SK-N-SH treated with all-trans-retinoic acid at 6 μM for 48 hours (cell line): ENCODE data around the gene VPS41.

ENCODE experiments used
- ATAC-seq: fragments of 200-7000 bp; cut with Tn5 transposase; 3 replicates; pipeline ENCODE4 v1.9.1; 2020; ENCODE audit warnings: mild to moderate bottlenecking, moderate library complexity
- ARNTL ChIP-seq: fragments of 450-650 bp; formaldehyde crosslinking; IDR thresholded peaks from 2 replicates; pipeline ENCODE4 v1.5.0; 2020; ENCODE audit warnings: low read depth, mild to moderate bottlenecking, moderate library complexity, borderline replicate concordance
- BACH2 ChIP-seq: fragments of 250-450 bp; sonication (Bioruptor Pico); IDR thresholded peaks from 2 replicates; pipeline ENCODE4 v1.9.0; 2021; ENCODE audit warnings: mild to moderate bottlenecking, borderline replicate concordance
- CSDC2 ChIP-seq: fragments of 250-450 bp; sonication (Bioruptor Pico); IDR thresholded peaks from 2 replicates; pipeline ENCODE4 v1.5.0; 2020; ENCODE audit warnings: mild to moderate bottlenecking, moderate library complexity
- CSRNP3 ChIP-seq: fragments of 250-450 bp; sonication (Bioruptor Pico); IDR thresholded peaks from 2 replicates; pipeline ENCODE4 v1.5.1; 2021; ENCODE audit warnings: mild to moderate bottlenecking, moderate library complexity
- ESRRG ChIP-seq: fragments of 250-450 bp; sonication (Bioruptor Pico); IDR thresholded peaks from 2 replicates; pipeline ENCODE4 v1.6.1; 2021; ENCODE audit warnings: mild to moderate bottlenecking
- GLIS3 ChIP-seq: fragments of 250-450 bp; sonication (Bioruptor Pico); IDR thresholded peaks from 2 replicates; pipeline ENCODE4 v1.5.0; 2020; ENCODE audit warnings: mild to moderate bottlenecking, moderate library complexity
- ISL1 ChIP-seq: fragments of 250-450 bp; sonication (Bioruptor Pico); IDR thresholded peaks from 2 replicates; pipeline ENCODE4 v2.1.2; 2022; ENCODE audit warnings: mild to moderate bottlenecking, moderate library complexity
- OSR1 ChIP-seq: fragments of 250-450 bp; sonication (Bioruptor Pico); IDR thresholded peaks from 2 replicates; pipeline ENCODE4 v1.8.0; 2022; ENCODE audit warnings: moderate library complexity, mild to moderate bottlenecking, inconsistent platforms
- PPARA ChIP-seq: fragments of 250-450 bp; sonication (Bioruptor Pico); IDR thresholded peaks from 2 replicates; pipeline ENCODE4 v1.5.0; 2020; ENCODE audit warnings: mild to moderate bottlenecking, borderline replicate concordance
- RARB ChIP-seq: fragments of 250-450 bp; sonication (Bioruptor Pico); IDR thresholded peaks from 2 replicates; pipeline ENCODE4 v1.8.0; 2021; ENCODE audit warnings: mild to moderate bottlenecking, moderate library complexity
- SNAI2 ChIP-seq: fragments of 250-450 bp; sonication (Bioruptor Pico); IDR thresholded peaks from 2 replicates; pipeline ENCODE4 v1.5.0; 2020; ENCODE audit warnings: mild to moderate bottlenecking, moderate library complexity
- TCF4 ChIP-seq: fragments of 250-450 bp; sonication (Bioruptor Pico); IDR thresholded peaks from 2 replicates; pipeline ENCODE4 v1.8.0; 2021; ENCODE audit warnings: mild to moderate bottlenecking, moderate library complexity, borderline replicate concordance
- TOX ChIP-seq: fragments of 250-450 bp; sonication (Bioruptor Pico); IDR thresholded peaks from 2 replicates; pipeline ENCODE4 v1.8.0; 2021; ENCODE audit warnings: mild to moderate bottlenecking, moderate library complexity, borderline replicate concordance
- ZC3H10 ChIP-seq: fragments of 250-450 bp; sonication (Bioruptor Pico); IDR thresholded peaks from 2 replicates; pipeline ENCODE4 v1.5.1; 2021; ENCODE audit warnings: mild to moderate bottlenecking, moderate library complexity
- ZFP3 ChIP-seq: fragments of 250-450 bp; sonication (Bioruptor Pico); IDR thresholded peaks from 2 replicates; pipeline ENCODE4 v1.5.0; 2020; ENCODE audit warnings: mild to moderate bottlenecking, moderate library complexity
- ZFP30 ChIP-seq: fragments of 450-650 bp; formaldehyde crosslinking; IDR thresholded peaks from 2 replicates; pipeline ENCODE4 v1.5.0; 2022; ENCODE audit warnings: mild to moderate bottlenecking, moderate library complexity
- ZNF565 ChIP-seq: fragments of 450-650 bp; formaldehyde crosslinking; conservative IDR thresholded peaks from 2 replicates; pipeline ENCODE4 v1.5.0; 2020; ENCODE audit warnings: low read depth, mild to moderate bottlenecking, moderate library complexity
- ZNF8 ChIP-seq: fragments of 450-650 bp; formaldehyde crosslinking; IDR thresholded peaks from 2 replicates; pipeline ENCODE4 v1.5.0; 2020; ENCODE audit warnings: mild to moderate bottlenecking, moderate library complexity
- TF ChIP-seq, protein P1 (sequence below): fragments of 250-450 bp; sonication (Bioruptor Pico); IDR thresholded peaks from 2 replicates; pipeline ENCODE4 v1.5.1; 2020; ENCODE audit warnings: low read depth, mild to moderate bottlenecking, moderate library complexity
- TF ChIP-seq, protein P2 (sequence below): fragments of 250-450 bp; sonication (Bioruptor Pico); IDR thresholded peaks from 2 replicates; pipeline ENCODE4 v1.8.0; 2021; ENCODE audit warnings: low read depth, mild to moderate bottlenecking, moderate library complexity, borderline replicate concordance
- TF ChIP-seq, protein P3 (sequence below): fragments of 250-450 bp; sonication (Bioruptor Pico); IDR thresholded peaks from 2 replicates; pipeline ENCODE4 v1.8.0; 2020; ENCODE audit warnings: mild to moderate bottlenecking, moderate library complexity, borderline replicate concordance
- TF ChIP-seq, protein P4 (sequence below): fragments of 250-450 bp; sonication (Bioruptor Pico); IDR thresholded peaks from 2 replicates; pipeline ENCODE4 v1.5.0; 2020; ENCODE audit warnings: mild to moderate bottlenecking, moderate library complexity

VPS41 gene

GRCh38 chr7:38723327-38723726 lies 185.7 kb downstream of the VPS41 start:
- ATAC-seq: no peak

DNA sequence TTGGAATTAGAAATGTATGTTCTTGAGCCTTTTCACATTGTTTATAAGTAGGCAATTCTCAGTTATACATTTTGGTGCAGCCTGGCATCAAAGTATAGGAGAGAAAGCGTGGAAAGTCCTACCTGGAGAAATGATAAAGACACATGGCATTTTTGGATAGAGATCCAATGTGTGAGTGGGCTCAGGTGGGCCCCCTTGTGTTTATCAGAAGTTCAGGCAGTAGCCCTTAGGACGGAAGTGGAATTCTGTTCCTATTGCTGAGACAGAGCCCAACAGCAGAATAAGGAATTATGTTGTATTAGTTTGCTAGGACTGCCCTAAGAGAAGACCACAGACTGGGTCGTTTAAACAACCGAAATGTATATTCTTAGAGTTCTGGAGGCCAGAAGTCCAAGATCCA lies 192.6 kb downstream of the VPS41 start:
- ATAC-seq: no peak
- no peak for TF ChIP-seq BACH2
- TF ChIP-seq ESRRG (CRISPR knock-in tag): no peak
- TF ChIP-seq ZFP3 (CRISPR knock-in tag): no peak
- no peak for TF ChIP-seq ZC3H10
- TF ChIP-seq GLIS3 (CRISPR knock-in tag): no peak
- no peak for TF ChIP-seq ISL1 (CRISPR knock-in tag)
- no peak for TF ChIP-seq RARB (CRISPR knock-in tag)

More at GRCh38 chr7:38723327-38723726, 185.7 kb downstream of the VPS41 start:
- TF ChIP-seq, protein P1, sequence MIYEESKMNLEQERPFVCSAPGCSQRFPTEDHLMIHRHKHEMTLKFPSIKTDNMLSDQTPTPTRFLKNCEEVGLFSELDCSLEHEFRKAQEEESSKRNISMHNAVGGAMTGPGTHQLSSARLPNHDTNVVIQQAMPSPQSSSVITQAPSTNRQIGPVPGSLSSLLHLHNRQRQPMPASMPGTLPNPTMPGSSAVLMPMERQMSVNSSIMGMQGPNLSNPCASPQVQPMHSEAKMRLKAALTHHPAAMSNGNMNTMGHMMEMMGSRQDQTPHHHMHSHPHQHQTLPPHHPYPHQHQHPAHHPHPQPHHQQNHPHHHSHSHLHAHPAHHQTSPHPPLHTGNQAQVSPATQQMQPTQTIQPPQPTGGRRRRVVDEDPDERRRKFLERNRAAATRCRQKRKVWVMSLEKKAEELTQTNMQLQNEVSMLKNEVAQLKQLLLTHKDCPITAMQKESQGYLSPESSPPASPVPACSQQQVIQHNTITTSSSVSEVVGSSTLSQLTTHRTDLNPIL (CRISPR knock-in tag): no peak
- TF ChIP-seq TCF4 (CRISPR knock-in tag) (no peak), ESRRG (CRISPR knock-in tag) (no peak), CSRNP3 (CRISPR knock-in tag) (no peak), OSR1 (CRISPR knock-in tag) (no peak), ISL1 (CRISPR knock-in tag) (no peak), ZFP3 (CRISPR knock-in tag) (no peak), GLIS3 (CRISPR knock-in tag) (no peak), CSDC2 (CRISPR knock-in tag) (no peak), ZNF8 (CRISPR knock-in tag) (no peak), ZFP30 (no peak), SNAI2 (no peak), TOX (CRISPR knock-in tag) (no peak)
- TF ChIP-seq, protein P2, sequence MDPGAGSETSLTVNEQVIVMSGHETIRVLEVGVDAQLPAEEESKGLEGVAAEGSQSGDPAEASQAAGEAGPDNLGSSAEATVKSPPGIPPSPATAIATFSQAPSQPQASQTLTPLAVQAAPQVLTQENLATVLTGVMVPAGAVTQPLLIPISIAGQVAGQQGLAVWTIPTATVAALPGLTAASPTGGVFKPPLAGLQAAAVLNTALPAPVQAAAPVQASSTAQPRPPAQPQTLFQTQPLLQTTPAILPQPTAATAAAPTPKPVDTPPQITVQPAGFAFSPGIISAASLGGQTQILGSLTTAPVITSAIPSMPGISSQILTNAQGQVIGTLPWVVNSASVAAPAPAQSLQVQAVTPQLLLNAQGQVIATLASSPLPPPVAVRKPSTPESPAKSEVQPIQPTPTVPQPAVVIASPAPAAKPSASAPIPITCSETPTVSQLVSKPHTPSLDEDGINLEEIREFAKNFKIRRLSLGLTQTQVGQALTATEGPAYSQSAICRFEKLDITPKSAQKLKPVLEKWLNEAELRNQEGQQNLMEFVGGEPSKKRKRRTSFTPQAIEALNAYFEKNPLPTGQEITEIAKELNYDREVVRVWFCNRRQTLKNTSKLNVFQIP (CRISPR knock-in tag): no peak

DNA sequence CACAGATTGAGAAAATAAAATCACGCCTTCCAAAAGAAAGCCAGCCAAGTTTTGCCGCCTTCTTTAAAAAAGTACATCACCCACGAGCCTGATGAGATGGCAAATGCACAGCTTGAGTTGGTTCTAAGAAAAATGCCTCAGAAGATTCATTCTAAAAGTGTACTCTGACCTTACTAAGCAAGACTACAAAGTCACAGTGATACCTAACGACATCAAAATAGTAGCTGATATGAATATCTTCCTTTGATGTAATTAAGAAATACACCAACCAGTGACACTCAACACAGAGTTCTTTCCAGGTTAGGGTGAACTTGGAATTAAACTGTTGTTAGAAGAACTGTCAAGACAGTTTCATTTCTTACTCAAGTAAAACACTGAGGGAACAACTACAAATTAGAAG lies 199.9 kb downstream of the VPS41 start:
- TF ChIP-seq BACH2 (no peak), ARNTL (CRISPR knock-in tag) (no peak), SNAI2 (no peak), RARB (CRISPR knock-in tag) (no peak), ISL1 (CRISPR knock-in tag) (no peak), ZNF8 (CRISPR knock-in tag) (no peak), OSR1 (CRISPR knock-in tag) (no peak), CSDC2 (CRISPR knock-in tag) (no peak), CSRNP3 (CRISPR knock-in tag) (no peak), ZNF565 (CRISPR knock-in tag) (no peak), ZC3H10 (no peak), ZFP30 (no peak), PPARA (CRISPR knock-in tag) (no peak)
- TF ChIP-seq, protein P3, sequence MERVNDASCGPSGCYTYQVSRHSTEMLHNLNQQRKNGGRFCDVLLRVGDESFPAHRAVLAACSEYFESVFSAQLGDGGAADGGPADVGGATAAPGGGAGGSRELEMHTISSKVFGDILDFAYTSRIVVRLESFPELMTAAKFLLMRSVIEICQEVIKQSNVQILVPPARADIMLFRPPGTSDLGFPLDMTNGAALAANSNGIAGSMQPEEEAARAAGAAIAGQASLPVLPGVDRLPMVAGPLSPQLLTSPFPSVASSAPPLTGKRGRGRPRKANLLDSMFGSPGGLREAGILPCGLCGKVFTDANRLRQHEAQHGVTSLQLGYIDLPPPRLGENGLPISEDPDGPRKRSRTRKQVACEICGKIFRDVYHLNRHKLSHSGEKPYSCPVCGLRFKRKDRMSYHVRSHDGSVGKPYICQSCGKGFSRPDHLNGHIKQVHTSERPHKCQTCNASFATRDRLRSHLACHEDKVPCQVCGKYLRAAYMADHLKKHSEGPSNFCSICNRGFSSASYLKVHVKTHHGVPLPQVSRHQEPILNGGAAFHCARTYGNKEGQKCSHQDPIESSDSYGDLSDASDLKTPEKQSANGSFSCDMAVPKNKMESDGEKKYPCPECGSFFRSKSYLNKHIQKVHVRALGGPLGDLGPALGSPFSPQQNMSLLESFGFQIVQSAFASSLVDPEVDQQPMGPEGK (CRISPR knock-in tag): no peak
- TF ChIP-seq, protein P1 (CRISPR knock-in tag): no peak
- TF ChIP-seq, protein P4, sequence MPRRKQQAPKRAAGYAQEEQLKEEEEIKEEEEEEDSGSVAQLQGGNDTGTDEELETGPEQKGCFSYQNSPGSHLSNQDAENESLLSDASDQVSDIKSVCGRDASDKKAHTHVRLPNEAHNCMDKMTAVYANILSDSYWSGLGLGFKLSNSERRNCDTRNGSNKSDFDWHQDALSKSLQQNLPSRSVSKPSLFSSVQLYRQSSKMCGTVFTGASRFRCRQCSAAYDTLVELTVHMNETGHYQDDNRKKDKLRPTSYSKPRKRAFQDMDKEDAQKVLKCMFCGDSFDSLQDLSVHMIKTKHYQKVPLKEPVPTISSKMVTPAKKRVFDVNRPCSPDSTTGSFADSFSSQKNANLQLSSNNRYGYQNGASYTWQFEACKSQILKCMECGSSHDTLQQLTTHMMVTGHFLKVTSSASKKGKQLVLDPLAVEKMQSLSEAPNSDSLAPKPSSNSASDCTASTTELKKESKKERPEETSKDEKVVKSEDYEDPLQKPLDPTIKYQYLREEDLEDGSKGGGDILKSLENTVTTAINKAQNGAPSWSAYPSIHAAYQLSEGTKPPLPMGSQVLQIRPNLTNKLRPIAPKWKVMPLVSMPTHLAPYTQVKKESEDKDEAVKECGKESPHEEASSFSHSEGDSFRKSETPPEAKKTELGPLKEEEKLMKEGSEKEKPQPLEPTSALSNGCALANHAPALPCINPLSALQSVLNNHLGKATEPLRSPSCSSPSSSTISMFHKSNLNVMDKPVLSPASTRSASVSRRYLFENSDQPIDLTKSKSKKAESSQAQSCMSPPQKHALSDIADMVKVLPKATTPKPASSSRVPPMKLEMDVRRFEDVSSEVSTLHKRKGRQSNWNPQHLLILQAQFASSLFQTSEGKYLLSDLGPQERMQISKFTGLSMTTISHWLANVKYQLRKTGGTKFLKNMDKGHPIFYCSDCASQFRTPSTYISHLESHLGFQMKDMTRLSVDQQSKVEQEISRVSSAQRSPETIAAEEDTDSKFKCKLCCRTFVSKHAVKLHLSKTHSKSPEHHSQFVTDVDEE (CRISPR knock-in tag): no peak
- no peak for ATAC-seq
